T-helper 9 cell (primary cell): Measurements from ENCODE around the gene IL36B.
"Not testable (repeated sequence)": the region's sequence is repeated elsewhere in the genome, so short reads cannot be mapped to it uniquely, and the experiment has no call there.

Experiments used
- DNase-seq: peaks from one replicate; pipeline ENCODE4 v3.0.0-alpha.2; 2020
- total RNA-seq, 2 donors: gene quantifications; one replicate each; lab custom pipeline; 2026; lab: John Stamatoyannopoulos, UW

Gene IL36B
- total RNA-seq = 0 reads per million in 2 donors

- no peak for DNase-seq
These were observed at the start of gene IL36B for GRCh38 chr2:113052396-113052917. Gene IL36B (minus strand): TSS chr2:113052867.

- no peak for DNase-seq
These were observed 49.5 kb upstream of the IL36B start for GRCh38 chr2:113102133-113102532.

- no peak for DNase-seq
These were observed 45.9 kb upstream of the IL36B start for GRCh38 chr2:113098532-113098931.

GRCh38 chr2:113098041-113098440, 45.4 kb upstream of the IL36B start:
- DNase-seq = no peak

GRCh38 chr2:113096842-113097618, 44.4 kb upstream of the IL36B start:
- not testable (repeated sequence) for DNase-seq

- DNase-seq = not testable (repeated sequence)
These were observed 43.6 kb upstream of the IL36B start for GRCh38 chr2:113096306-113096705.

- DNase-seq = no peak
These were observed 40.9 kb upstream of the IL36B start for GRCh38 chr2:113093613-113093977.

GRCh38 chr2:113092864-113093612, 40.4 kb upstream of the IL36B start:
- DNase-seq = no peak

- DNase-seq = no peak
These were observed 38.7 kb upstream of the IL36B start for GRCh38 chr2:113091231-113091896.

GRCh38 chr2:113089916-113090315, 37.2 kb upstream of the IL36B start:
- DNase-seq = no peak

GRCh38 chr2:113088213-113088992, 35.7 kb upstream of the IL36B start:
- no peak for DNase-seq

- no peak for DNase-seq
These were observed 32.9 kb upstream of the IL36B start for GRCh38 chr2:113085542-113085941.

- no peak for DNase-seq
These were observed 31.8 kb upstream of the IL36B start for GRCh38 chr2:113084249-113085000.

- no peak for DNase-seq
These were observed 30.6 kb upstream of the IL36B start for GRCh38 chr2:113083296-113083695.

GRCh38 chr2:113081488-113082210, 29.0 kb upstream of the IL36B start:
- DNase-seq = no peak

- no peak for DNase-seq
These were observed 27.5 kb upstream of the IL36B start for GRCh38 chr2:113080134-113080533.

GRCh38 chr2:113079131-113079530, 26.5 kb upstream of the IL36B start:
- no peak for DNase-seq

- no peak for DNase-seq
These were observed 25.7 kb upstream of the IL36B start for GRCh38 chr2:113078350-113078839.

- no peak for DNase-seq
These were observed 25.3 kb upstream of the IL36B start for GRCh38 chr2:113077921-113078320.

GRCh38 chr2:113076954-113077669, 24.4 kb upstream of the IL36B start:
- no peak for DNase-seq
